D721Med (cell line): ENCODE measurements around the gene SRD5A3.

Source experiments
- DNase-seq: peaks from one replicate; pipeline ENCODE4 v3.0.0; 2011; ENCODE audit warnings: low spot score; ENCODE audit not compliant: insufficient read length
- FAIRE-seq: peaks from 2 replicates; lab custom pipeline; 2011; peaks lifted over from hg19 to GRCh38; lab: Jason Lieb, UNC
- CTCF ChIP-seq: IDR thresholded peaks from 2 replicates; pipeline ENCODE4 v1.5.1; 2012; ENCODE audit warnings: mild to moderate bottlenecking, control low read depth; ENCODE audit not compliant: insufficient read depth; ENCODE audit errors: missing control alignments

Gene SRD5A3

GRCh38 chr4:55397520-55398321 lies 51.7 kb downstream of the SRD5A3 start:
- FAIRE-seq, result no peak
- no peak for DNase-seq
- no peak for TF ChIP-seq CTCF

GRCh38 chr4:55398461-55398860 lies 52.4 kb downstream of the SRD5A3 start:
- DNase-seq (no peak), FAIRE-seq (no peak)
- no peak for TF ChIP-seq CTCF

- no peak for TF ChIP-seq CTCF
- no peak for DNase-seq
- no peak for FAIRE-seq
These were observed 52.9 kb downstream of the SRD5A3 start for GRCh38 chr4:55398966-55399365.

- no peak for FAIRE-seq
- no peak for TF ChIP-seq CTCF
- DNase-seq, result no peak
These were observed 53.5 kb downstream of the SRD5A3 start for GRCh38 chr4:55399581-55399980.

GRCh38 chr4:55405073-55405472 lies 59.0 kb downstream of the SRD5A3 start:
- no peak for TF ChIP-seq CTCF
- DNase-seq (no peak), FAIRE-seq (no peak)

GRCh38 chr4:55406545-55406944 lies 60.5 kb downstream of the SRD5A3 start:
- no peak for TF ChIP-seq CTCF
- FAIRE-seq (no peak), DNase-seq (no peak)

- TF ChIP-seq CTCF, result no peak
- FAIRE-seq, result no peak
- DNase-seq, result no peak
These were observed 61.1 kb downstream of the SRD5A3 start for GRCh38 chr4:55407119-55407518.
